Choroid plexus epithelial cell (primary cell): ENCODE results near the gene MAPK1.
"Not testable (repeated sequence)": the region's sequence is repeated elsewhere in the genome, so short reads cannot be mapped to it uniquely, and the experiment has no call there.

Experiments used
- DNase-seq: peaks from one replicate; pipeline ENCODE4 v3.0.0-alpha.2; 2010; ENCODE audit warnings: low read depth
- H3K4me3 ChIP-seq: 2 replicates; pipeline ENCODE4 v1.5.1; 2011; ENCODE audit warnings: low read depth, mild to moderate bottlenecking, control low read depth, low read length, moderate library complexity
- TF ChIP-seq, protein P1 (sequence below): conservative IDR thresholded peaks from 2 replicates; pipeline ENCODE4 v1.5.1; 2011; ENCODE audit warnings: low read depth, mild to moderate bottlenecking, control low read depth, inconsistent platforms, low read length, moderate library complexity

Gene MAPK1

GRCh38 chr22:21735200-21736083, 132.0 kb downstream of the MAPK1 start, which contains the start of gene YPEL1:
TSS of gene YPEL1 (minus strand) at chr22:21735794. CDS start at chr22:21710744, 25,050 bp downstream.
- TF ChIP-seq, protein P1, sequence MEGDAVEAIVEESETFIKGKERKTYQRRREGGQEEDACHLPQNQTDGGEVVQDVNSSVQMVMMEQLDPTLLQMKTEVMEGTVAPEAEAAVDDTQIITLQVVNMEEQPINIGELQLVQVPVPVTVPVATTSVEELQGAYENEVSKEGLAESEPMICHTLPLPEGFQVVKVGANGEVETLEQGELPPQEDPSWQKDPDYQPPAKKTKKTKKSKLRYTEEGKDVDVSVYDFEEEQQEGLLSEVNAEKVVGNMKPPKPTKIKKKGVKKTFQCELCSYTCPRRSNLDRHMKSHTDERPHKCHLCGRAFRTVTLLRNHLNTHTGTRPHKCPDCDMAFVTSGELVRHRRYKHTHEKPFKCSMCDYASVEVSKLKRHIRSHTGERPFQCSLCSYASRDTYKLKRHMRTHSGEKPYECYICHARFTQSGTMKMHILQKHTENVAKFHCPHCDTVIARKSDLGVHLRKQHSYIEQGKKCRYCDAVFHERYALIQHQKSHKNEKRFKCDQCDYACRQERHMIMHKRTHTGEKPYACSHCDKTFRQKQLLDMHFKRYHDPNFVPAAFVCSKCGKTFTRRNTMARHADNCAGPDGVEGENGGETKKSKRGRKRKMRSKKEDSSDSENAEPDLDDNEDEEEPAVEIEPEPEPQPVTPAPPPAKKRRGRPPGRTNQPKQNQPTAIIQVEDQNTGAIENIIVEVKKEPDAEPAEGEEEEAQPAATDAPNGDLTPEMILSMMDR: no peak
- peak; percentile 97 for DNase-seq
- H3K4me3 ChIP-seq: peak within 1 kb of the TSS; percentile 64

GRCh38 chr22:21734540-21735199, 132.8 kb downstream of the MAPK1 start:
- DNase-seq: no peak
- H3K4me3 ChIP-seq: peak overlapping the region; percentile 50
- TF ChIP-seq, protein P1: no peak

GRCh38 chr22:21731503-21731902, 135.9 kb downstream of the MAPK1 start:
- DNase-seq: no peak
- H3K4me3 ChIP-seq: no peak overlapping the region
- TF ChIP-seq, protein P1: no peak

DNA sequence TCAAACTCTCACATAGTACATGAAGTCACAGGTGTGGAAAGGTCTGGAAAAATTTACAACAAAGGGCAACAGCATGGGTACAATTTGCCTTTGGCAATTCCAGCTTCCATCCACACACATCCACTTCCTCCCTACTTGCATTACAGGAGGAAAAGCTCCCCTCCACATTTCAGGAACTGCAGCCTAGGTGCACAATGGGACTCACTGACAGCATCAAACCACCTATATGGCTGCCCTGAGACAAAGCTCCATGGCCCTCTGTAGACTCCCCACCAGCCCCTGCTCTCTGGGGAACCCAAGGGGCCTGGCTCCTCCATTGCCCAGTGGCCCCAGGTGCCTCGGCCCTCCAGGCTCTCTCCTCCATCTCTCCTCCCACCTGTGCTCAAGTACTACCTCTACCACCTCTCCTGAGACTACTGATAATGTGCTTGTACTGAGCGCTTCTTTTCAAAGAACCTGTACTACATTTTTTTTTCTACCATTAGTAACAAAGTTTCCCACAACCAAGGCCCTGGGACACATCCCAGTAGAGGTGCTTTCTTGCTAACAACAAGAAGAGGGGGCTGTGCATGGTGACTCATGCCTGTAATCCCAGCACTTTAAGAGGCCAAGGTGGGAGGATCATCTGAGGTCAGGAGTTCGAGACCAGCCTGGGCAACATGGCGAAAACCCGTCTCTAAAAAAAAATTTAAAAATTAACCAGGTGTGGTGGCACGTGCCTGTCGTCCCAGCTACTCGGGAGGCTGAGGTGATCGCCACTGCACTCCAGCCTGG, 136.7 kb downstream of the MAPK1 start:
- TF ChIP-seq, protein P1: no peak
- DNase-seq: no peak
- H3K4me3 ChIP-seq: no peak overlapping the region

GRCh38 chr22:21729184-21729583, 138.3 kb downstream of the MAPK1 start:
- not testable (repeated sequence) for DNase-seq, H3K4me3 ChIP-seq

DNA sequence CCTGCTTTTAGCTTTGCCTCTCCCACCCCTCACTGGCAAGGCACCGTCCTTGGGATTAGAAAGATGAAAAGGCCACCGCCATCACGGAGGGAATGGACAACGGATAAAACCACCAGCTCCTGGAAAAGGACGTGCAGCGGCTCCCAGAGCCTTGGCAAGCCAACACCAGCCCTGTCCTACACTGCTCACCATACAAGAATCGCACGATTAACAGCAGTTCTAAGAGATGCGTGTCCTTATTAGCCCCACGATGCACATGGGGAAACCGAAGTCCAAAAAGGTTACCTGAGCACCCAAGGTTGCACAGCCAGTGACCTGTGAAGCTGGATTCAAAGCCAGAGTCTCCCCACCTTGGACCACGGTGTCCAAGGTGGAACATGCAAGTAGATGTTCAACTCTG, 139.2 kb downstream of the MAPK1 start:
- H3K4me3 ChIP-seq: no peak overlapping the region
- TF ChIP-seq, protein P1: no peak
- no peak for DNase-seq

DNA sequence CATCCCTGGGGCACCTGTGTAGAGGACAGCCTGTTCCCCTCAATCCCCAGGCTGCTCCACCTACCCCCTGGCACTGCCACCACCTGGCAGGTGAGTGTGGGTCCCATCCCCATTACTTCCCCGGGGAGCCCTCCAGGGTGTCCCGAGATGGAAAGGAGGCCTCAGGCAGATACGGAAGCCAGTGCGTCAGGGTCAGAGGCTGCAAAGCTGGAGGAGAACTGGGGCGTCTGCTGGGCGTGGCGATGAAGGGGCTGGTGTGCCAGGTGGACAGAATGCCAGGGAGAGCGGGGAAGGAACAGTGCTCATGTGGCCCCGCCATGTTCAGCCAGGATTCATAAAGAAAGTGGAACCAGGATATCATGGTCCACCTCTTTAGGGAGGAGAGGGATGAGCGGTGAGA, 139.7 kb downstream of the MAPK1 start:
- DNase-seq: no peak
- no peak overlapping the region for H3K4me3 ChIP-seq
- TF ChIP-seq, protein P1: no peak
